Measurements from ENCODE around the gene RIC8A. TPM values are rescaled to one million over a fixed set of nuclear protein-coding genes. Genes with fewer than 3 reads are reported as not detected.
A peak's percentile ranks its signal among the peaks of the same experiment; 100 is the strongest.

The RIC8A gene
- total and polyA plus RNA-seq, 10 of the 15 experiments (the other 5 are each of a cell fraction or from before 2014, with no cell fraction given), result 10.4 to 157 (median 81.4) TPM

GRCh38 chr11:207863-208180 is 314 bp downstream of the RIC8A start (continued):
- TF ChIP-seq ATF2 (IDR thresholded peaks at IDR 0.05; ENCODE audit: low read length), result no peak
- no peak for TF ChIP-seq PML (IDR thresholded peaks at IDR 0.05; ENCODE audit: low read length)
- peak; percentile 19 for TF ChIP-seq SMAD5 (IDR thresholded peaks at IDR 0.05; ENCODE audit: low read depth)
- TF ChIP-seq CBX5 (IDR thresholded peaks at IDR 0.05; ENCODE audit: low read depth), result no peak
- no peak for TF ChIP-seq CBX3 (IDR thresholded peaks at IDR 0.05; ENCODE audit: borderline replicate concordance, low read depth)

- BruUV-seq (replicated peaks), result no TSS peak
- peak; percentile 85 for ATAC-seq
- Histone ChIP-seq H3K79me2 (ENCODE audit: control insufficient read depth, insufficient read depth, low read length) (peaks cover 57% of the 10 kb centered on the region), H3K4me1 (ENCODE audit: control insufficient read depth, insufficient read depth, low read length) (peaks cover 27% of the 10 kb centered on the region), H3K4me2 (ENCODE audit: control insufficient read depth, insufficient read depth) (peak overlapping the region; percentile 52), H3K36me3 (ENCODE audit: control insufficient read depth in 2 of 2, insufficient read depth in 2 of 2, low read length in 1 of 2) (peaks cover 21 to 45% of the 10 kb centered on the region in 2 experiments), H4K20me1 (ENCODE audit: control insufficient read depth, insufficient read depth) (peaks cover 11% of the 10 kb centered on the region), H3K9ac (ENCODE audit: control insufficient read depth, insufficient read depth, low read length) (peak overlapping the region; percentile 98), H3K9me3 (replicated peaks; ENCODE audit: control insufficient read depth, insufficient read depth, low read length) (no peaks in the 10 kb centered on the region), H2AFZ (ENCODE audit: control insufficient read depth, low read depth, low read length) (peak overlapping the region; percentile 37), H3K27me3 (replicated peaks in 1 of 2; ENCODE audit: control insufficient read depth in 2 of 2, insufficient read depth in 2 of 2, low read length in 1 of 2) (no peaks in the 10 kb centered on the region), H3K4me3 (peak overlapping the region; percentile 76), H3K27ac (ENCODE audit: control insufficient read depth, insufficient read depth) (peak overlapping the region; percentile 97)
- POLR2A ChIA-PET, result interaction anchor here (1.0 to 2.5 kb wide), 9 partner anchors 16 to 240 kb away, joined by 3 to 27 read pairs (median 4); partner anchors contain the start of genes ANO9, PSMD13 and SIRT3
- WGBS (ENCODE audit: insufficient coverage, insufficient replicate concordance, low lambda C conversion rate, missing lambda C conversion rate), result under 1% methylated on average over 57 of the region's 57 CpGs
- intact Hi-C loops (cut with micrococcal nuclease; ENCODE audit: unreplicated experiment) (loop anchor here (5.0 to 10.0 kb wide), 3 partner anchors 99 to 236 kb away; partner anchors contain the start of genes ANO9 and IFITM2), in situ Hi-C loops (cut with MboI) (loop anchor here (5.0 to 10.0 kb wide), 2 partner anchors 156 to 299 kb away; partner anchors contain the start of genes B4GALNT4 and RNH1)
- DNase-seq (ENCODE audit: low read depth, low spot score), result no peak
- CTCF ChIA-PET, result interaction anchor here (1.1 to 2.5 kb wide), 3 partner anchors 8 to 50 kb away, joined by 4 to 8 read pairs (median 4); no protein-coding TSS in a partner anchor
- SMC1A ChIA-PET (ENCODE audit: uncharacterized antibody, unreplicated experiment), result interaction anchor here (0.6 to 2.6 kb wide), 3 partner anchors 29 to 309 kb away, joined by 3 to 12 read pairs (median 8); partner anchors contain the start of gene PSMD13
- FAIRE-seq, result peak; percentile 54
- RAD21 ChIA-PET (ENCODE audit: unreplicated experiment), result interaction anchor here (2.5 kb wide), 1 partner anchor 60 kb away, joined by 9 read pairs; no protein-coding TSS in a partner anchor
- TF ChIP-seq POU2F2 (IDR thresholded peaks at IDR 0.05; ENCODE audit: borderline replicate concordance, low read depth, low read length), result 0 out of 3 replicates have a peak, but pooled peaks have one; percentile 16
- no peak for TF ChIP-seq HDAC2 (IDR thresholded peaks at IDR 0.05)
- TF ChIP-seq ZBTB33 (IDR thresholded peaks at IDR 0.05), result no peak
- TF ChIP-seq NR2F1 (conservative IDR thresholded peaks at IDR 0.05), result peak; percentile 49
- TF ChIP-seq YY1 (IDR thresholded peaks at IDR 0.05; ENCODE audit: low read depth, low read length), result peak; percentile 78
- TF ChIP-seq RBBP5 (conservative IDR thresholded peaks at IDR 0.05), result no peak
- TF ChIP-seq SIX5 (IDR thresholded peaks at IDR 0.05; ENCODE audit: low read depth, low read length, severe bottlenecking), result peak; percentile 19
- TF ChIP-seq MAX (IDR thresholded peaks at IDR 0.05; ENCODE audit: low read depth, low read length), result 0 out of 2 replicates have a peak, but pooled peaks have one; percentile 21
- 0 out of 2 replicates have a peak, but pooled peaks have one; percentile 47 for TF ChIP-seq PML (IDR thresholded peaks at IDR 0.05; ENCODE audit: low read length)
- TF ChIP-seq SMARCA5 (IDR thresholded peaks at IDR 0.05), result 0 out of 2 replicates have a peak, but pooled peaks have one; percentile 72
Measured at GRCh38 chr11:208181-208916, 841 bp downstream of the RIC8A start.
